Astrocyte (in vitro differentiated cells and primary cell): ENCODE data around the gene NT5C3B.

Source experiments
- CTCF ChIP-seq: IDR thresholded peaks from 2 replicates; pipeline ENCODE4 v1.5.1; 2011; ENCODE audit warnings: low read depth, mild to moderate bottlenecking, inconsistent platforms, low read length, moderate library complexity; ENCODE audit not compliant: insufficient read depth
- EZH2 ChIP-seq: IDR thresholded peaks from 2 replicates; pipeline ENCODE4 v1.6.1; 2012; ENCODE audit warnings: mild to moderate bottlenecking, low read length, inconsistent platforms; ENCODE audit not compliant: insufficient read depth

- TF ChIP-seq CTCF, result no peak
- no peak for TF ChIP-seq EZH2
These were observed 39.7 kb downstream of the NT5C3B start for GRCh38 chr17:41796121-41796895.
